ENCODE data around the gene MSH2. TPM values are rescaled to one million over a fixed set of nuclear protein-coding genes. Genes with fewer than 3 reads are reported as not detected.
"Not testable (repeated sequence)": the region's sequence is repeated elsewhere in the genome, so short reads cannot be mapped to it uniquely, and the experiment has no call there.

The MSH2 gene
- total RNA-seq, 1 donor from 2014 or later = 13.1 TPM

DNA sequence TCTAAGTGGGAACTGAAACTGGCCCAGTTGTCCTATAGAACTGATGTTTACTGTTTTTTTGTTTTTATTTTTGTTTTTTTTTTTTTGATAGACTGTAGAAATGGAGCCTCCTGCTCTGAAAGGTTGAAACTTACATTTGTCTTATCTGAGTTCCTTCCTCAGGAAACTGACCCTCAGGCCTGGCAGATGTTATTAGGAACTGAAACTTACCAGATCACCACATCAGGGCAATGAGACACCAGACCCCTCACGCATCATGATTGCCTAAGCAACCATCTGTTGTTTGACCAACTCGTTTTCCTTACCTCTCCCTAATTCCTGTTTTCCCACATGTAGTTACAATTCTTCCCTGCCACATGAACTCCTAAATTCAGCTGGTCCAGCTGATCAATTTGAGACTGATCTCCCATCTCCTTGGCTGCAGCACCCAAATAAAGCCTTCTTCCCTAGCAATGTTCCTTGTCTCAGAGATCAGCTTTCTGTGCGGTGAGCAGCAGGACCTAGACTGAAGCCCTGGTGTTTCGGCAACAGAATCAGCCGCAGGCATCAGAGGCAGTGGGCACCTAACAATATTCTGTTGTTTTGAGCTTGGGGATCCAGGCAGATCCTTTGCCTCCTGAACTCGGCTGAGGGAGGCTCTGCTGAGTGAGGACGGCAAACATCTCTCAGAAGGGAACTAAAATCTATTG, 96.8 kb downstream of the MSH2 start:
- Histone ChIP-seq H3K4me3 (no peak overlapping the region), H3K27ac (no peak overlapping the region), H3K36me3 (no peaks in the 10 kb centered on the region), H3K9me3 (no peaks in the 10 kb centered on the region), H3K4me1 (no peaks in the 10 kb centered on the region), H3K27me3 (ENCODE audit: low read depth) (no peaks in the 10 kb centered on the region)
- TF ChIP-seq, protein P1, sequence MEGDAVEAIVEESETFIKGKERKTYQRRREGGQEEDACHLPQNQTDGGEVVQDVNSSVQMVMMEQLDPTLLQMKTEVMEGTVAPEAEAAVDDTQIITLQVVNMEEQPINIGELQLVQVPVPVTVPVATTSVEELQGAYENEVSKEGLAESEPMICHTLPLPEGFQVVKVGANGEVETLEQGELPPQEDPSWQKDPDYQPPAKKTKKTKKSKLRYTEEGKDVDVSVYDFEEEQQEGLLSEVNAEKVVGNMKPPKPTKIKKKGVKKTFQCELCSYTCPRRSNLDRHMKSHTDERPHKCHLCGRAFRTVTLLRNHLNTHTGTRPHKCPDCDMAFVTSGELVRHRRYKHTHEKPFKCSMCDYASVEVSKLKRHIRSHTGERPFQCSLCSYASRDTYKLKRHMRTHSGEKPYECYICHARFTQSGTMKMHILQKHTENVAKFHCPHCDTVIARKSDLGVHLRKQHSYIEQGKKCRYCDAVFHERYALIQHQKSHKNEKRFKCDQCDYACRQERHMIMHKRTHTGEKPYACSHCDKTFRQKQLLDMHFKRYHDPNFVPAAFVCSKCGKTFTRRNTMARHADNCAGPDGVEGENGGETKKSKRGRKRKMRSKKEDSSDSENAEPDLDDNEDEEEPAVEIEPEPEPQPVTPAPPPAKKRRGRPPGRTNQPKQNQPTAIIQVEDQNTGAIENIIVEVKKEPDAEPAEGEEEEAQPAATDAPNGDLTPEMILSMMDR (IDR thresholded peaks at IDR 0.05) = no peak
- intact Hi-C loops (cut with DNase I) = no loop called here
- ATAC-seq (no peak), DNase-seq (no peak)

DNA sequence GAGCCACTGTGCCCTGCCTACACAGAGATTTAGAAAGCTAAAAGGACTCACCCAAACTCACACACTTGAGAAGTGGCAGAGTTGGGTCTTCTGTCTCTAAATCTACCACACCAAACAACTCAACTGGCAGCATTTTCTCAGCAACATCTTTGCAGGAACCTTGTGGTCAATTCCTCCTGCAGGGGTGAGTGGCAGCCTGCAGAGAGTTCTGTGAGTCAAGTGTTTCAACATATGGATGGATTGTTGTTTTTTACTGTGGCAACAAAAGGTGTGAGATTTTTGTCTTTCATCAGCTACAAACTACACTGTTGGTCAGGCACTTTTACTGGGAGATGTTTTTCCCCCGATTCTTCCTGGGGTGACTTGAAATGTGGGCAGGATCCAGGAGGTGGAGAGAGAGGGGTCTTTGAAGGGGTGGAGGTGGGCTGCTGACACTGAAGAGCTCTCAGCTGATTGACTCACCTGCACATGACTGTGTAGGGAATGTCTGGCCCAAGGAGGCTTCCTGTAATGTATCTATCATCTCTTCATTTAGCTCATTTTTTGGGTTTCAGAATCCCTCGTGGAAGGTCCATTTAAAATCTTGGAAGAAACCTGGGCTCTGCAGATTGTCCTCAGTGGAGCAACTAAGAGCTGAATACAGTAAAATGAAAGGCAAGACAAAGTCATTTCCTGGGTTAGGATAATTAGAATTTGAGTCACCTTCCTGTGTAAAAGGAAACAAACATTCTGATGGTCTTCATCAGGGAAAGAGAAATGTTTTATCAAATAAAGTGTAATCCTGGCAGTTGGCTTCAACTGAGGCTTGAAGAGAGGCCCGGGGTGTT, 98.6 kb downstream of the MSH2 start:
- no peak overlapping the region for H3K27ac ChIP-seq
- no peaks in the 10 kb centered on the region for H3K9me3 ChIP-seq
- no peak for ATAC-seq
- H3K4me3 ChIP-seq = no peak overlapping the region
- intact Hi-C loops (cut with DNase I) = no loop called here
- no peaks in the 10 kb centered on the region for H3K36me3 ChIP-seq
- DNase-seq = no peak
- TF ChIP-seq, protein P1 (IDR thresholded peaks at IDR 0.05) = no peak
- no peaks in the 10 kb centered on the region for H3K27me3 ChIP-seq (ENCODE audit: low read depth)
- H3K4me1 ChIP-seq = no peaks in the 10 kb centered on the region

DNA sequence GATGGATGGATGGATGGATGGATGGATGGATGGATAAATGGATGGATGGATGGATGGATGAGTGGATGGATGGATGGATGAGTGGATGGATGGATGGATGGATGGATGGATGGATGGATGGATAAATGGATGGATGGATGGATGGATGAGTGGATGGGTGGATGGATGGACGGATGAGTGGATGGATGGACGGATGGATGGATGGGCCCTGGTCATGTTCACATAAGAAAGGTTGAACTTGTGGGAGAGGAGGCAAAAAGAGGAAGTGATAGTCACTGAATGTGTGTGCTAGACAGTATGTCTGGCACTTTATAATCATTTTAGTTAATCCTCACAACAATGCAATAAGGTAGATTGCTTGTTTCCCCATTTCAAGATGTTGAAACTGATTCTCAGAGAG, 99.5 kb downstream of the MSH2 start:
- intact Hi-C loops (cut with DNase I); ATAC-seq: not testable (repeated sequence)

DNA sequence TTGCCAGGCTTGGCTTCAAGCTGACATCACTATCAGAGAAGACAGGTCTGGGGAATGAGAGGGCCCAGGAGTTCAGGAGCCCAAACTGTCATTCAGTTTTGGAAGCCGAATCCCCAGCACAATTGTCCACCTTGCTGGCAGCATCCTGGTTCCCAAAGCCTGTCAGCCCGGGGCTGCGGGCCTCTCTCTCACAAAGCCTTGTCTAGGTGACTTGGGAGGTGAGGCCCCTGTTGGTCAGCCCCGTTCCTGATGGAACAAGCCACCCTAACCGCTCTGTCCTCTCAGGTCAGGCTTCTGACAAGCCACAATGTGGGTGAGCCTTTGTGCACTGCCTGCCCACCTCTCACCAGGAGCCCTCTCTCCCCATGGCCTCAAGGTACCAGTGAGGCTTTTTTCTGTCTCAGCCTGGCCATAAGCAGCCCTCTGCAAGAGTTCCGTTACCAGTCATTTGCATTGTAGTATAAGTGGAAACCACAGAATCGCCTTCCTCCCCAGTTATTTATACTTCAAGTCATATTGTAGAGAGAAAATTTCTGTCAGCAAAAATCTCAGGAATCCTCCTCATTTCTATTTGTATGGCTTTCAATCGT, 100.6 kb downstream of the MSH2 start:
- Histone ChIP-seq H3K9me3 (no peaks in the 10 kb centered on the region), H3K4me1 (no peaks in the 10 kb centered on the region), H3K36me3 (no peaks in the 10 kb centered on the region), H3K27me3 (ENCODE audit: low read depth) (no peaks in the 10 kb centered on the region), H3K4me3 (no peak overlapping the region), H3K27ac (no peak overlapping the region)
- DNase-seq (no peak), ATAC-seq (no peak)
- intact Hi-C loops (cut with DNase I) = no loop called here
- TF ChIP-seq, protein P1 (IDR thresholded peaks at IDR 0.05) = no peak

More for the DNA sequence above, 99.5 kb downstream of the MSH2 start:
- not testable (repeated sequence) for H3K36me3 ChIP-seq; H3K4me3 ChIP-seq; DNase-seq; H3K27me3 ChIP-seq (ENCODE audit: low read depth); H3K27ac ChIP-seq; H3K9me3 ChIP-seq; H3K4me1 ChIP-seq

DNA sequence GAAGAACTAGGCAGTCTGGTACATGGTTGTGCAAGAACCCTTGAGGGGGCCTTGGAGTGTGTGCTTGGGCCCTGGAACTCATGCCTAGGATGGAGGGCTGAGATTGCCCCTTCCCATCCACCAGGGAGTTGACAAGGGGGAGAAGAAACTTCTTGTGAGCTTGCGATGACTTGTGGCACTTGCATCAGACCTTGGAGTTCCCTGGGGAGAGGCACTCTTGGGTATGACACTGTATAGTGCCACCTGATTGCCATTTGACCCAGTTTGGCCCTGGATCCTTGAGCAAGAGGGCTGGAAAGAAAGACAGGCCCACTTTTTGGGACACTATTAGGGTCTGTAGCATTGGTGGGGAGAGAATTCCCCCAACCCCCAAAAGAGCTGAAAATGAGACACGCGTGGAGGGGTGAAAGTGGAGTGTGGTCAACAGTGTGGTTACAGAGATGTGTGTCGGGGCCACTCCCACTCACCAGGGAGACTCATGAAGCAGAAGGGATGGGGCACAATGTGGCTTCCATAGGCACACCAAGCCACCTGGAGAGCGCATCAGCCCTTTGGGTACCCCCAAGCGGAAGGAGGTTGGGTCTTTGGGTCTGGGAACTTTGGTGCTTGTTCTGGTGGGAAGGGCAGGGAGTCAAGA, 101.3 kb downstream of the MSH2 start:
- DNase-seq = no peak
- Histone ChIP-seq H3K27me3 (ENCODE audit: low read depth) (no peaks in the 10 kb centered on the region), H3K27ac (no peak overlapping the region), H3K4me3 (no peak overlapping the region), H3K4me1 (no peaks in the 10 kb centered on the region), H3K36me3 (no peaks in the 10 kb centered on the region), H3K9me3 (no peaks in the 10 kb centered on the region)
- no peak for ATAC-seq
- intact Hi-C loops (cut with DNase I) = no loop called here
- TF ChIP-seq, protein P1 (IDR thresholded peaks at IDR 0.05) = no peak
